Measurements from ENCODE around the gene SLC9C1.

The SLC9C1 gene

GRCh38 chr3:112293368-112294321 is at the start of gene SLC9C1:
Gene SLC9C1 (minus strand): TSS chr3:112294216. CDS start chr3:112286791, 7,425 bp downstream.
- no peak for FAIRE-seq

GRCh38 chr3:112341386-112341785 is 47.4 kb upstream of the SLC9C1 start:
- no peak for FAIRE-seq

- FAIRE-seq = no peak
These were observed 45.6 kb upstream of the SLC9C1 start for GRCh38 chr3:112339609-112340008.

- no peak for FAIRE-seq
These were observed 45.1 kb upstream of the SLC9C1 start for GRCh38 chr3:112339134-112339533.

GRCh38 chr3:112338727-112339056 is 44.7 kb upstream of the SLC9C1 start:
- no peak for FAIRE-seq

GRCh38 chr3:112338021-112338726 is 44.2 kb upstream of the SLC9C1 start:
- no peak for FAIRE-seq

- no peak for FAIRE-seq
These were observed 41.4 kb upstream of the SLC9C1 start for GRCh38 chr3:112335434-112335781.

GRCh38 chr3:112334691-112335433 is 40.8 kb upstream of the SLC9C1 start:
- FAIRE-seq = no peak

- FAIRE-seq = no peak
These were observed 39.6 kb upstream of the SLC9C1 start for GRCh38 chr3:112333381-112334317.

GRCh38 chr3:112333002-112333380 is 39.0 kb upstream of the SLC9C1 start, which contains the start of gene CD200:
Gene CD200 (plus strand): TSS chr3:112333156. CDS start chr3:112333213, 57 bp downstream.
- FAIRE-seq = no peak

- FAIRE-seq = no peak
These were observed 37.8 kb upstream of the SLC9C1 start for GRCh38 chr3:112331851-112332250.

- FAIRE-seq = peak; percentile 70
These were observed 33.4 kb upstream of the SLC9C1 start for GRCh38 chr3:112327371-112327951.

- FAIRE-seq = no peak
These were observed 28.0 kb upstream of the SLC9C1 start for GRCh38 chr3:112321867-112322652.

GRCh38 chr3:112320691-112321090 is 26.7 kb upstream of the SLC9C1 start:
- FAIRE-seq = no peak

GRCh38 chr3:112319516-112320276 is 25.7 kb upstream of the SLC9C1 start:
- no peak for FAIRE-seq

GRCh38 chr3:112315791-112316190 is 21.8 kb upstream of the SLC9C1 start:
- FAIRE-seq = no peak

GRCh38 chr3:112314649-112315048 is 20.6 kb upstream of the SLC9C1 start:
- no peak for FAIRE-seq

- no peak for FAIRE-seq
These were observed 14.3 kb upstream of the SLC9C1 start for GRCh38 chr3:112308151-112308911.

GRCh38 chr3:112307557-112307956 is 13.5 kb upstream of the SLC9C1 start:
- FAIRE-seq = no peak
